Endothelial cell of umbilical vein (primary cell): Measurements from ENCODE around the gene PLAA. TPM values are rescaled to one million over a fixed set of nuclear protein-coding genes. Genes with fewer than 3 reads are reported as not detected.

Experiments used
- Bru-seq: library from RNA; stranded (reverse); fragments of 400-500 nt; gene quantifications from one replicate; lab custom pipeline; 2021; lab: Mats Ljungman, UMichigan
- BruChase-seq, 2 experiments: library from RNA; stranded (reverse); fragments of 400-500 nt; gene quantifications; one replicate each; lab custom pipeline; 2021; lab: Mats Ljungman, UMichigan
- BruUV-seq: library from RNA; stranded (reverse); fragments of 400-500 nt; replicated peaks from 2 replicates; lab custom pipeline; 2021; lab: Mats Ljungman, UMichigan
- CTCF ChIA-PET: fragments of 300-600, 350-600 bp; sonication (Branson Sonifier 250); formaldehyde crosslinking; loops from one replicate; lab custom pipeline; 2021; ENCODE audit warnings: antibody characterized with exemption, inconsistent platforms; lab: Charles Lee
- POLR2A ChIA-PET: fragments of 300-600, 350-600 bp; sonication (Branson Sonifier 250); formaldehyde crosslinking; loops from one replicate; lab custom pipeline; 2021; ENCODE audit warnings: antibody characterized with exemption, inconsistent platforms; lab: Charles Lee
- DNase-seq: peaks from one replicate; pipeline ENCODE4 v3.0.0-alpha.2; 2011; ENCODE audit warnings: low read depth, low spot score
- FAIRE-seq: peaks from 2 replicates; lab custom pipeline; 2011; peaks lifted over from hg19 to GRCh38; lab: Jason Lieb, UNC
- H2AFZ ChIP-seq: 2 replicates; pipeline ENCODE4 v1.6.0; 2012; ENCODE audit warnings: low read depth, low read length, control low read depth, inconsistent platforms
- H3K27ac ChIP-seq: 2 replicates; pipeline ENCODE4 v1.5.1; 2011; ENCODE audit warnings: low read depth, mild to moderate bottlenecking, control low read depth, low read length, moderate library complexity; ENCODE audit not compliant: insufficient read depth
- H3K27me3 ChIP-seq, 2 experiments: 2 replicates each; pipeline versions ENCODE4 v1.6.0 to v1.6.1; 2011; ENCODE audit warnings: low read length in 2 of 2, mixed read lengths in 1 of 2; ENCODE audit not compliant: control insufficient read depth in 2 of 2, insufficient read depth in 2 of 2
- H3K36me3 ChIP-seq, 2 experiments: 2 replicates in 1 of 2; 3 replicates in 1 of 2; pipeline ENCODE4 v1.5.1; 2011; ENCODE audit warnings: low read length in 2 of 2, mild to moderate bottlenecking in 1 of 2, moderate library complexity in 1 of 2; ENCODE audit not compliant: control insufficient read depth in 2 of 2, insufficient read depth in 2 of 2; ENCODE audit errors: extremely low read depth in 1 of 2
- H3K4me1 ChIP-seq: 3 replicates; pipeline ENCODE4 v1.5.1; 2011; ENCODE audit warnings: mild to moderate bottlenecking, low read length; ENCODE audit not compliant: control insufficient read depth, insufficient read depth; ENCODE audit errors: extremely low read depth
- H3K4me2 ChIP-seq: 2 replicates; pipeline ENCODE4 v1.6.1; 2011; ENCODE audit warnings: low read length, control low read depth, mixed read lengths; ENCODE audit not compliant: insufficient read depth
- H3K4me3 ChIP-seq, 3 experiments: fragments of 200-600 bp in 1 of 3; sonication (generic), shearing (Covaris generic) in 1 of 3; replicated peaks in 1 of 3; 2 replicates each; pipeline ENCODE4 v1.5.1; 2011 to 2016; ENCODE audit warnings: control low read depth in 3 of 3, low read length in 3 of 3, mild to moderate bottlenecking in 2 of 3, inconsistent platforms in 1 of 3, low read depth in 1 of 3, moderate library complexity in 1 of 3; ENCODE audit not compliant: insufficient read depth in 1 of 3
- H3K79me2 ChIP-seq: 2 replicates; pipeline ENCODE4 v1.6.0; 2012; ENCODE audit warnings: low read length, inconsistent platforms; ENCODE audit not compliant: control insufficient read depth, insufficient read depth
- H3K9ac ChIP-seq: replicated peaks from 2 replicates; pipeline ENCODE3; 2011; ENCODE audit warnings: low read length, control low read depth; ENCODE audit not compliant: insufficient read depth; ENCODE audit errors: extremely low read depth
- H3K9me1 ChIP-seq: replicated peaks from 3 replicates; pipeline ENCODE4 v1.6.0; 2011; ENCODE audit warnings: mild to moderate bottlenecking, low read length; ENCODE audit not compliant: control insufficient read depth, insufficient read depth; ENCODE audit errors: extremely low read depth
- H3K9me3 ChIP-seq: replicated peaks from 2 replicates; pipeline ENCODE4 v1.5.1; 2012; ENCODE audit warnings: low read length, inconsistent platforms; ENCODE audit not compliant: control insufficient read depth, insufficient read depth
- H4K20me1 ChIP-seq: replicated peaks from 2 replicates; pipeline ENCODE3; 2011; ENCODE audit warnings: mild to moderate bottlenecking, low read length; ENCODE audit not compliant: control insufficient read depth, insufficient read depth; ENCODE audit errors: extremely low read depth
- EZH2 ChIP-seq: IDR thresholded peaks from 2 replicates; pipeline ENCODE4 v1.6.1; 2012; ENCODE audit warnings: borderline replicate concordance, low read depth, mild to moderate bottlenecking, moderate library complexity, low read length, inconsistent platforms; ENCODE audit not compliant: severe bottlenecking
- FOS ChIP-seq: IDR thresholded peaks from 2 replicates; pipeline ENCODE4 v1.6.1; 2011; ENCODE audit warnings: mild to moderate bottlenecking, low read length, moderate library complexity, borderline replicate concordance; ENCODE audit not compliant: insufficient read depth
- GATA2 ChIP-seq: IDR thresholded peaks from 2 replicates; pipeline ENCODE4 v1.7.0; 2011; ENCODE audit warnings: low read depth, mild to moderate bottlenecking, moderate library complexity, mixed read lengths, low read length; ENCODE audit not compliant: insufficient read length, insufficient read depth
- JUN ChIP-seq: IDR thresholded peaks from 2 replicates; pipeline ENCODE4 v1.6.1; 2011; ENCODE audit warnings: borderline replicate concordance, low read depth; ENCODE audit not compliant: insufficient read length, insufficient read depth
- MYC ChIP-seq: IDR thresholded peaks from one replicate; pipeline ENCODE4 v1.6.1; 2011; ENCODE audit warnings: mild to moderate bottlenecking, low read depth, low read length
- POLR2A ChIP-seq: IDR thresholded peaks from 2 replicates; pipeline ENCODE4 v1.6.1; 2012; ENCODE audit warnings: low read depth, mild to moderate bottlenecking, control low read depth, low read length
- POLR2AphosphoS5 ChIP-seq: IDR thresholded peaks from 2 replicates; pipeline ENCODE4 v1.6.1; 2012; ENCODE audit warnings: low read depth, mild to moderate bottlenecking, control low read depth, low read length, moderate library complexity; ENCODE audit not compliant: insufficient read depth
- dilution Hi-C: fragments of 300-500 bp; cut with MboI; formaldehyde crosslinking; loops from one replicate; pipeline ENCODE4 v1.15.0; 2019; ENCODE audit warnings: low sequenced_read_pairs; ENCODE audit not compliant: extremely low pct_ligation_motif_present
- intact Hi-C: fragments of 100-400 bp; cut with micrococcal nuclease; formaldehyde crosslinking; loops from one replicate; pipeline ENCODE4 v1.10.0; 2022
- long read RNA-seq: library from polyadenylated mRNA; stranded (forward); transcript quantifications from one replicate; pipeline ENCODE4 v2.0.0, GENCODE V29; 2021
- polyA minus RNA-seq, 3 experiments: library from RNA; depleted of rRNA, polyadenylated mRNA; stranded (reverse); fragments of >200 nt; gene quantifications; 1 replicate in 1 of 3; 2 replicates in 2 of 3; pipeline ENCODE4 v1.2.3, GENCODE V29; 2011
- polyA plus RNA-seq, 4 experiments: library from polyadenylated mRNA; depleted of rRNA in 3 of 4; stranded (reverse) in 3 of 4; unstranded in 1 of 4; fragments of >200 nt; gene quantifications; 2 replicates each; pipeline versions ENCODE4 v1.2.1 to v1.2.3, GENCODE V29; 2011 to 2012; ENCODE audit warnings: missing spikeins in 1 of 4
- total RNA-seq: library from RNA; stranded (reverse); gene quantifications from 2 replicates; pipeline ENCODE4 v1.2.3, GENCODE V29; 2021
- TF ChIP-seq, protein P1 (sequence below), 2 donors: IDR thresholded peaks; 1 replicate in 1 of 2; 2 replicates in 1 of 2; pipeline ENCODE4 v1.5.1; 2011; ENCODE audit warnings: low read length in 2 of 2, mild to moderate bottlenecking in 2 of 2, moderate library complexity in 2 of 2, control low read depth in 1 of 2, inconsistent platforms in 1 of 2, low read depth in 1 of 2; ENCODE audit not compliant: insufficient read depth in 1 of 2; ENCODE audit errors: extremely low read depth in 1 of 2
- TF ChIP-seq, protein P2 (sequence below): IDR thresholded peaks from 2 replicates; pipeline ENCODE4 v1.6.1; 2011; ENCODE audit not compliant: insufficient read depth, insufficient read length

PLAA gene
- total RNA-seq (36.9 and 37.9 TPM in 2 replicates), polyA plus RNA-seq (12.2 and 15.6 TPM in 2 replicates), polyA minus RNA-seq (29.1 and 34.2 TPM in 2 replicates), Bru-seq, nascent RNA (percentile 89 among the genes with signal in this experiment), BruChase-seq, experiment 1, labeled RNA remaining after a 6-hour chase (percentile 81 among the genes with signal in this experiment), BruChase-seq, experiment 2, labeled RNA remaining after a 2-hour chase (percentile 82 among the genes with signal in this experiment)
- 16.1 and 16.4 TPM in 2 replicates for polyA plus RNA-seq (2011; cell fraction: cytosol; rRNA removed)
- polyA plus RNA-seq (2011; cell fraction: nucleus; rRNA removed) = 16.7 and 22.2 TPM in 2 replicates
- 37.5 and 56.5 TPM in 2 replicates for polyA plus RNA-seq (2012)
- 24.7 TPM for polyA minus RNA-seq (2011; cell fraction: cytosol; rRNA and poly(A)+ RNA removed)
- polyA minus RNA-seq (2011; cell fraction: nucleus; rRNA and poly(A)+ RNA removed) = 24.5 and 30.3 TPM in 2 replicates
- long read RNA-seq, full-length matches to known transcripts = 103 of 113 reads
- long read RNA-seq, partial matches to known transcripts = 3 of 113 reads
- long read RNA-seq, other reads (novel, unspliced or antisense) = 7 of 113 reads

DNA sequence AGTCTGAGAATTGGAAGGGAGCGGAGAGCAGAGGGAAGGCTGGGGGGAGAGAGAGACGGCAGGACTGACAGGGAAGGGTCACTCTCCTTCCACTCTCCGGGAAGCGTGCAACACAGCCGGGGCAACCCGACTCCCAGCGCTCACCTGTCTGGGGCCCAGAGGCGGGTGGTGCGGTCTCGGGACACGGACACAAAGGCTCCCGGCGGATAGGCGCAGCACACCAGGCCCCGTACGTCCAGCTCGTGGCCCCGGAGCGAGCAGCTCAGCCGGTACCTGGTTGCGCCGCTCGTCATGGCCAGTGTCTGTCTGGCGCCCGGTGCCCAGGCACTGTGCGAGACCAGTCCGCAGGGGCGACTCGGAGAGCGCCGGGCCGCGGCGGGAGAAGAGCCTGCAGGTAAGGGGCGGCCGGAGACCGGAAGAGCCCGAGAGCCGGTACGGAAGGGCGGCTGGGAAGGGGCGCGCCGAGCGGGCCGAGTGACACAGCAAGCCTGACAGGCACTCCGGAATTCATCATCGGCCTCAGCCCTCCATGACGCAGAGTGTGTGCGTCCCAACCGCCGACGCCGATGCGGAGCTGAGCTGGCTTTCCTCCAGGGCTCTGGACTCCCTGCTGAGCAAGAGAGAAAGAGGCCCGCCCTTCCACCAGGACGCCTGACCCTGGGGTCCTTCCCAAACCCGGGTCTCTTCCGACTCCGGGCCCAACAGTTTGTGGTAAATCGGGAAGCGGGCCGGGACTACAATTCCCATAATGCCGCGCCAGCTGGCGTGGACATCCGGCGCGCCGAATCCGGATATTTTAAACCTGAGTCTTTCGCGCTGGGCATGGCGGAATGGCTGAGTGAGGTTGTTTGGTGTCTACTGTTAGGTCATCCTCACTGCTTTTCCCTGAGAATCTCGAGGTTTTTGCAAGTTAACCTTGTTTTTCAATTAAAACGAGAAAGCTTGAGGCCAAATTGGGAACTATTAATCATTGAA is at the start of gene PLAA:
Gene PLAA, minus strand, starts transcription at position 490 of the 975 bp plus-strand sequence. Its CDS starts 197 bp downstream, at position 293.
- dilution Hi-C loops = no loop called here
- H2AFZ ChIP-seq = peak within 1 kb of the TSS; percentile 53

More for the DNA sequence above, at the start of gene PLAA:
- intact Hi-C loops = loop anchor here (1.0 to 5.0 kb wide), 3 partner anchors 9 to 170 kb away; partner anchors contain the start of genes CAAP1 and IFT74
- Histone ChIP-seq H3K9ac (peak within 1 kb of the TSS; percentile 90), H4K20me1 (no peaks in the 10 kb centered on the region), H3K9me1 (no peaks in the 10 kb centered on the region), H3K4me2 (peak within 1 kb of the TSS; percentile 98), H3K27me3 (no peaks in the 10 kb centered on the region), H3K27ac (peak within 1 kb of the TSS; percentile 90), H3K4me1 (peaks cover 15% of the 10 kb centered on the region), H3K4me3 (peak within 1 kb of the TSS; percentile 70 to 90 (median 80)), H3K36me3 (no peaks in the 10 kb centered on the region), H3K9me3 (no peaks in the 10 kb centered on the region), H3K79me2 (peaks cover 49% of the 10 kb centered on the region)
- TSS peak; percentile 70 for BruUV-seq
- TF ChIP-seq JUN = no peak
- TF ChIP-seq, protein P1, sequence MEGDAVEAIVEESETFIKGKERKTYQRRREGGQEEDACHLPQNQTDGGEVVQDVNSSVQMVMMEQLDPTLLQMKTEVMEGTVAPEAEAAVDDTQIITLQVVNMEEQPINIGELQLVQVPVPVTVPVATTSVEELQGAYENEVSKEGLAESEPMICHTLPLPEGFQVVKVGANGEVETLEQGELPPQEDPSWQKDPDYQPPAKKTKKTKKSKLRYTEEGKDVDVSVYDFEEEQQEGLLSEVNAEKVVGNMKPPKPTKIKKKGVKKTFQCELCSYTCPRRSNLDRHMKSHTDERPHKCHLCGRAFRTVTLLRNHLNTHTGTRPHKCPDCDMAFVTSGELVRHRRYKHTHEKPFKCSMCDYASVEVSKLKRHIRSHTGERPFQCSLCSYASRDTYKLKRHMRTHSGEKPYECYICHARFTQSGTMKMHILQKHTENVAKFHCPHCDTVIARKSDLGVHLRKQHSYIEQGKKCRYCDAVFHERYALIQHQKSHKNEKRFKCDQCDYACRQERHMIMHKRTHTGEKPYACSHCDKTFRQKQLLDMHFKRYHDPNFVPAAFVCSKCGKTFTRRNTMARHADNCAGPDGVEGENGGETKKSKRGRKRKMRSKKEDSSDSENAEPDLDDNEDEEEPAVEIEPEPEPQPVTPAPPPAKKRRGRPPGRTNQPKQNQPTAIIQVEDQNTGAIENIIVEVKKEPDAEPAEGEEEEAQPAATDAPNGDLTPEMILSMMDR (IDR thresholded peaks at IDR 0.05; ENCODE audit: extremely low read depth in 1 of 2, insufficient read depth in 1 of 2, low read depth in 1 of 2, low read length in 2 of 2) = no peak
- peak; percentile 13 for TF ChIP-seq MYC
- TF ChIP-seq POLR2AphosphoS5 = peak; percentile 74
- TF ChIP-seq, protein P2, sequence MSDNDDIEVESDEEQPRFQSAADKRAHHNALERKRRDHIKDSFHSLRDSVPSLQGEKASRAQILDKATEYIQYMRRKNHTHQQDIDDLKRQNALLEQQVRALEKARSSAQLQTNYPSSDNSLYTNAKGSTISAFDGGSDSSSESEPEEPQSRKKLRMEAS = peak; percentile 20
- TF ChIP-seq GATA2 = no peak
- peak; percentile 77 for TF ChIP-seq POLR2A
- no peak for TF ChIP-seq EZH2
- peak; percentile 22 for TF ChIP-seq FOS
- peak; percentile 91 for DNase-seq
- CTCF ChIA-PET = interaction anchor here (0.8 to 1.2 kb wide), 2 partner anchors 9 to 55 kb away, joined by 3 to 6 read pairs; partner anchors contain the start of genes CAAP1 and IFT74
- peak; percentile 83 for FAIRE-seq
- POLR2A ChIA-PET = interaction anchor here (1.5 kb wide), 1 partner anchor 9 kb away, joined by 15 read pairs; the partner anchor contains the start of gene IFT74
